GM10248 (cell line): ENCODE data around the gene ENKUR.
"Not testable (repeated sequence)": the region's sequence is repeated elsewhere in the genome, so short reads cannot be mapped to it uniquely, and the experiment has no call there.

ENCODE experiments used
- CTCF ChIA-PET: fragments of 300-600 bp; sonication (Branson Sonifier 250); formaldehyde crosslinking; extraction: SDS; loops from one replicate; lab custom pipeline; 2021; ENCODE audit warnings: antibody characterized with exemption; lab: Yijun Ruan, JAX
- POLR2A ChIA-PET: fragments of 350-650 bp; sonication (Branson Sonifier 250); formaldehyde crosslinking; extraction: SDS; loops from one replicate; lab custom pipeline; 2020; ENCODE audit warnings: antibody characterized with exemption; lab: Yijun Ruan, JAX
- DNase-seq: peaks from one replicate; pipeline ENCODE4 v3.0.0; 2012; ENCODE audit errors: extremely low spot score
- TF ChIP-seq, protein P1 (sequence below): IDR thresholded peaks from 2 replicates; pipeline ENCODE4 v1.5.1; 2012; ENCODE audit warnings: mild to moderate bottlenecking, low read depth; ENCODE audit errors: extremely low read depth, missing control alignments, control extremely low read depth

ENKUR gene

DNA sequence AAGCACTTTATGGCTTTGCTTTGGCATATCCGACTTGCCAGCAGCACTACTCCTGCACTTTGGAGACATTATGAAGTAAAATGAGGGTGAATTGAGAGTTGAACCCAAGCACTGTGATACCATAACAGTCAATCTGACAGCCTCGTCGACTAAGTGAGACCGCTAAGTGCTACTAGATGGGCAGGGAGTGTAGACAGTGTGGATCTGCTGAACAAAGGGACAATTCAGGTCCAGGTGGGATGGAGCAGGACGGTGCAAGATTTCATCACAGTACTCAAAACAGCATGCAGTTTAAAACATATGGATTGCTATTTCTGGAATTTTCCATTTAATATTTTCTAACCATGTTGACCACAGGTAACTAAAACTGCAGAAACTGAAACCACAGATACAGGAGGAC lies 42.8 kb downstream of the ENKUR start:
- no peak for DNase-seq
- TF ChIP-seq, protein P1, sequence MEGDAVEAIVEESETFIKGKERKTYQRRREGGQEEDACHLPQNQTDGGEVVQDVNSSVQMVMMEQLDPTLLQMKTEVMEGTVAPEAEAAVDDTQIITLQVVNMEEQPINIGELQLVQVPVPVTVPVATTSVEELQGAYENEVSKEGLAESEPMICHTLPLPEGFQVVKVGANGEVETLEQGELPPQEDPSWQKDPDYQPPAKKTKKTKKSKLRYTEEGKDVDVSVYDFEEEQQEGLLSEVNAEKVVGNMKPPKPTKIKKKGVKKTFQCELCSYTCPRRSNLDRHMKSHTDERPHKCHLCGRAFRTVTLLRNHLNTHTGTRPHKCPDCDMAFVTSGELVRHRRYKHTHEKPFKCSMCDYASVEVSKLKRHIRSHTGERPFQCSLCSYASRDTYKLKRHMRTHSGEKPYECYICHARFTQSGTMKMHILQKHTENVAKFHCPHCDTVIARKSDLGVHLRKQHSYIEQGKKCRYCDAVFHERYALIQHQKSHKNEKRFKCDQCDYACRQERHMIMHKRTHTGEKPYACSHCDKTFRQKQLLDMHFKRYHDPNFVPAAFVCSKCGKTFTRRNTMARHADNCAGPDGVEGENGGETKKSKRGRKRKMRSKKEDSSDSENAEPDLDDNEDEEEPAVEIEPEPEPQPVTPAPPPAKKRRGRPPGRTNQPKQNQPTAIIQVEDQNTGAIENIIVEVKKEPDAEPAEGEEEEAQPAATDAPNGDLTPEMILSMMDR = no peak
- ChIA-PET CTCF (interaction anchor here (0.7 kb wide), 1 partner anchor 330 kb away, joined by 3 read pairs; no protein-coding TSS in a partner anchor), POLR2A (no interaction called here)

DNA sequence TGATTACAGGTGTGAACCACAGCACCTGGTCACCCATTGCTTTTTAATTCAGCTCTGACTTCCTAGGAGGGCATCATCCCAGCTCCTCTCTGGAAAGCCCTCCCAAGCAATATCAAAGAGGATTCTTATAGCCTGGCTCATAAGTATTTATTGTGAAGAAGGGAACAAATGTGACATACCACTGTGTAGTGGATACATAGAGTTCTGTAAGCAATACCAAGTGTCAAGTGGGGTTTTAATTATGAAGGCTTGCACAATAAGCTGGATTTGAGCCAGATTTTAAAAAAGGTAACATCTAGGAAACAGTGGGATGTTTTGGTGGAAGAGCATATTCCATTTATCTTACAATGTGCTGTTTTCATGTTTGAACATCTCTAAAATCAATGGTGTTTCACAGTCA lies 44.6 kb downstream of the ENKUR start:
- DNase-seq = no peak
- ChIA-PET POLR2A (no interaction called here), CTCF (interaction anchor here (1.6 kb wide), 1 partner anchor 9 kb away, joined by 4 read pairs; no protein-coding TSS in a partner anchor)
- TF ChIP-seq, protein P1 = no peak

GRCh38 chr10:24969841-24970281 lies 46.1 kb downstream of the ENKUR start:
- ChIA-PET POLR2A (no interaction called here), CTCF (interaction anchor here (0.9 to 1.8 kb wide), 5 partner anchors 9 to 352 kb away, joined by 3 to 5 read pairs (median 3); no protein-coding TSS in a partner anchor)
- TF ChIP-seq, protein P1 = no peak
- no peak for DNase-seq

DNA sequence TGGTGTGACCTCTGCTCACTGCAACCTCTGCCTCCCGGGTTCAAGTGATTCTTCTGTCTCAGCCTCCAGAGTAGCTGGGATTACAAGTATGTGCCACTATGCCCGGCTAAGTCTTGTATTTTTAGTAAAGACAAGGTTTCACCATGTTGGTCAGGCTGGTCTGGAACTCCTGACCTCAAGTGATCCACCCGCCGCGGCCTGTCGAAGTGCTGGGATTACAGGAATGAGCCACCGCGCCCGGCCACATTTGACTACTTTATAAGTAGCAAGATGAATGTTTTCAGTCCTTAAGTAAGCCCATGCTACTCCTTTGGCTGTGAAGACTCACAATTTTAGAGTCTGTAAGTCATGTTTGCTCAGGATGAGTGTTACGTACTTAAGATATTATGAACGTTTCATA lies 47.0 kb downstream of the ENKUR start:
- POLR2A ChIA-PET = not testable (repeated sequence)
- CTCF ChIA-PET = interaction anchor here (1.0 to 1.8 kb wide), 3 partner anchors 20 to 351 kb away, joined by 3 to 5 read pairs (median 4); no protein-coding TSS in a partner anchor

DNA sequence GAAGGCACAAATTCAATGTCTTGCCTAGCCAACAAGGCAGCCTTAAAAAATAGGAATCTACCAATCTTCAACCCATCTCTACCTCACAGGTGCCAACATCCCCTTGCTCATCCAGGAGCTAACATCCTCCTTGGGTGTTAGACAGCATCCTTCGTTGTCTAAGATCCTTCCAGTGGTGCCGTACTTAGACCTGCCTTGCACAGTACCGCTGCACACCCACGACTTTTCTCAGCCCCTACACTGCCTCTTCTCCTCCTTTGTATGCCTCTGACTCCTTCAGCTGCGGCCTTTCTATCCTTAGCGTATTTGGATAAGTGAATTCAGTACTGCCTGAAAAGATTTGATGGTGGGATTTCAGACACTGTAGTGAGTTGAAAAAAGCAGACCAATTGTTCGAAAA lies 47.6 kb downstream of the ENKUR start:
- CTCF ChIA-PET = interaction anchor here (1.8 kb wide), 1 partner anchor 351 kb away, joined by 5 read pairs; no protein-coding TSS in a partner anchor
- TF ChIP-seq, protein P1 = no peak

More for the DNA sequence above, 47.0 kb downstream of the ENKUR start:
- not testable (repeated sequence) for DNase-seq

GRCh38 chr10:24966962-24967481 lies 48.9 kb downstream of the ENKUR start:
- ChIA-PET CTCF (interaction anchor here (1.6 kb wide), 1 partner anchor 114 kb away, joined by 4 read pairs; no protein-coding TSS in a partner anchor), POLR2A (no interaction called here)
- TF ChIP-seq, protein P1 = no peak
- no peak for DNase-seq

More for the DNA sequence above, 47.6 kb downstream of the ENKUR start:
- POLR2A ChIA-PET = no interaction called here
- DNase-seq = no peak

GRCh38 chr10:24965051-24965450 lies 50.9 kb downstream of the ENKUR start:
- ChIA-PET POLR2A (no interaction called here), CTCF (interaction anchor here (0.8 to 1.3 kb wide), 2 partner anchors 13 to 180 kb away, joined by 3 read pairs; partner anchors contain the start of gene PRTFDC1)
- TF ChIP-seq, protein P1 = no peak
- DNase-seq = no peak
